Erythroblast (primary cell): ENCODE measurements around the gene ARMC3.

Experiments used
- GATA1 ChIP-seq: IDR thresholded peaks from 2 replicates; pipeline ENCODE4 v1.6.1; 2011; ENCODE audit warnings: low read depth, mild to moderate bottlenecking, control low read depth, low read length, moderate library complexity
- POLR2A ChIP-seq: IDR thresholded peaks from 2 replicates; pipeline ENCODE4 v1.6.1; 2011; ENCODE audit warnings: mild to moderate bottlenecking, low read length

DNA sequence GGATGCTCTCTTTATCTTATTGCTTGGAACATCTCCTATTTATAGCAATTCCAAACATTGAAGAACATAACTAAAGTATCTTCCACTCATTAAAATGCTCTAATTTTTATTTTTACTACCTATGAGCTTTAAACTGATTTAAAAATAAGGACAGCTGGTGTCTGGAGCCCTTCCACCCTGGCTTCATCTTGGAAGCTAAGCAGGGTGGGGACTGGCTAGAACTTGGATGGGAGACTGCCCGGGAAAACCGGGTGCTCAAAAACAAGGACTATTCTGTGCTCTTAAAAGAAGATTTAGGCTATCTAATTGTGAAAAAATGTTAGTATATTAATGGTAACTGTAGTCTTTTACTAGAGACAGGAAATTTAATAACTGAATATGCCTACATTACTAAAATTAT lies 69.2 kb downstream of the ARMC3 start:
- TF ChIP-seq POLR2A (no peak), GATA1 (no peak)
